ENCODE results near the gene CBX1.

- TF ChIP-seq POLR2AphosphoS5 (IDR thresholded peaks at IDR 0.05; ENCODE audit: low read depth, low read length) (no peak), POLR2A (IDR thresholded peaks at IDR 0.05; ENCODE audit: low read depth, low read length) (no peak), TAF1 (IDR thresholded peaks at IDR 0.05; ENCODE audit: borderline replicate concordance, low read depth, low read length) (no peak)
These were observed 39.0 kb downstream of the CBX1 start for GRCh38 chr17:48062273-48062672.
